ENCODE data around the gene TARDBP.

DNA sequence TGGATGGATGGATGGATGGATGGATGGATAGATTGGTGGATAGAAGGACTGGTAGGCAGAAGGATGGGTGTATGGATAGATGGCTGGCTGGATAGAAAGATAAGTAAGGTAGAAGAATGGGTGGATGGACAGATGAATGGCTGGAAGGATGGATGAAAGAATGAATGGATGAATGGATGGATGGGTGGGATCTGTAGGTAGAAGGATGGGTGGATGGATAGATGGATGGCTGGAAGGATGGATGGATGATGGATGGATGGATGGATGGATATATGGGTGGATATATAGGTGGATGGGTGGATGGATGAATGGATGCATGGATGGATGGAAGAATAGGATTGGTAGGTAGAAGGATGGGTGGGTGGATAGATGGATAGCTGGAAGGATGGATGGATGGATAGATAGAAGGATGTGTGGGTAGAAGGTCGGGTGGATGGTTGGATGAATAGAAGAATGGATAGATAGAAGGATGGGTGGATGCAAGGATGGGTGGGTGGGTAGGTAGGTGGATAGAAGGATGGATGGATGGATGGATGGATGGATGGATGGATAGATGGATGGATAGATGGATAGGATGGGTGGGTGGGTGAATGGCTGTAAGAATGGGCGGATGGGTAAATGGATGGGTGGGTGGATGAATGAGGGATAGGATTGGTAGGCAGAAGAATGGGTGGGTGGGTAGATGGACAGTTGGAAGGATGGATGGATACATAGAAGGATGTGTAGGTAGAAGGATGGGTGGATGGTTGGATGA, 27.1 kb downstream of the TARDBP start:
- TF ChIP-seq, protein P1, sequence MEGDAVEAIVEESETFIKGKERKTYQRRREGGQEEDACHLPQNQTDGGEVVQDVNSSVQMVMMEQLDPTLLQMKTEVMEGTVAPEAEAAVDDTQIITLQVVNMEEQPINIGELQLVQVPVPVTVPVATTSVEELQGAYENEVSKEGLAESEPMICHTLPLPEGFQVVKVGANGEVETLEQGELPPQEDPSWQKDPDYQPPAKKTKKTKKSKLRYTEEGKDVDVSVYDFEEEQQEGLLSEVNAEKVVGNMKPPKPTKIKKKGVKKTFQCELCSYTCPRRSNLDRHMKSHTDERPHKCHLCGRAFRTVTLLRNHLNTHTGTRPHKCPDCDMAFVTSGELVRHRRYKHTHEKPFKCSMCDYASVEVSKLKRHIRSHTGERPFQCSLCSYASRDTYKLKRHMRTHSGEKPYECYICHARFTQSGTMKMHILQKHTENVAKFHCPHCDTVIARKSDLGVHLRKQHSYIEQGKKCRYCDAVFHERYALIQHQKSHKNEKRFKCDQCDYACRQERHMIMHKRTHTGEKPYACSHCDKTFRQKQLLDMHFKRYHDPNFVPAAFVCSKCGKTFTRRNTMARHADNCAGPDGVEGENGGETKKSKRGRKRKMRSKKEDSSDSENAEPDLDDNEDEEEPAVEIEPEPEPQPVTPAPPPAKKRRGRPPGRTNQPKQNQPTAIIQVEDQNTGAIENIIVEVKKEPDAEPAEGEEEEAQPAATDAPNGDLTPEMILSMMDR (conservative IDR thresholded peaks at IDR 0.05 in 1 of 2, IDR thresholded peaks at IDR 0.05 in 1 of 2; ENCODE audit: low read depth in 1 of 2, low read length in 2 of 2), result no peak
- TF ChIP-seq EZH2 (IDR thresholded peaks at IDR 0.05; ENCODE audit: low read length, missing control alignments), result no peak

Data from fibroblast of lung (primary cell).